Heart left ventricle (tissue), 16 donors: ENCODE measurements around the gene CYBRD1. TPM values are rescaled to one million over a fixed set of nuclear protein-coding genes. Genes with fewer than 3 reads are reported as not detected.
"Not testable (repeated sequence)": the region's sequence is repeated elsewhere in the genome, so short reads cannot be mapped to it uniquely, and the experiment has no call there.

ENCODE experiments used
- ATAC-seq, 4 donors: fragments of 200-7000 bp; cut with Tn5 transposase; one replicate each; pipeline ENCODE4 v1.9.1; 2020 to 2022; ENCODE audit warnings: moderate library complexity in 4 of 4, mild to moderate bottlenecking in 3 of 4, moderate number of reproducible peaks in 1 of 4
- DNase-seq, 5 donors: peaks; one replicate each; pipeline ENCODE4 v3.0.0-alpha.2; 2020
- H3K27ac ChIP-seq, 12 donors: fragments of 200-600 bp; sonication (generic) in 4 of 12; one replicate each; pipeline versions ENCODE4 v1.5.0 to v1.8.0; 2016 to 2022; ENCODE audit warnings: mild to moderate bottlenecking in 2 of 12
- H3K27me3 ChIP-seq, 9 donors: fragments of 200-600 bp; sonication (generic) in 2 of 9; one replicate each; pipeline versions ENCODE4 v1.5.1 to v1.8.0; 2016 to 2022; ENCODE audit warnings: mild to moderate bottlenecking in 3 of 9
- H3K36me3 ChIP-seq, 9 donors: fragments of 200-600 bp; sonication (generic) in 2 of 9; one replicate each; pipeline versions ENCODE4 v1.5.0 to v1.8.0; 2018 to 2022; ENCODE audit warnings: mild to moderate bottlenecking in 2 of 9
- H3K4me1 ChIP-seq, 12 donors: fragments of 200-600 bp; sonication (generic) in 4 of 12; one replicate each; pipeline versions ENCODE4 v1.5.0 to v1.8.0; 2016 to 2022; ENCODE audit warnings: mild to moderate bottlenecking in 3 of 12
- H3K4me3 ChIP-seq, 12 donors: fragments of 200-600 bp; sonication (generic) in 4 of 12; one replicate each; pipeline versions ENCODE4 v1.5.0 to v1.8.0; 2017 to 2022; ENCODE audit warnings: mild to moderate bottlenecking in 9 of 12, moderate library complexity in 4 of 12
- H3K9me3 ChIP-seq, 12 donors: fragments of 200-600 bp; sonication (generic) in 4 of 12; one replicate each; pipeline versions ENCODE4 v1.5.0 to v1.8.0; 2016 to 2022; ENCODE audit warnings: mild to moderate bottlenecking in 1 of 12
- POLR2A ChIP-seq, 2 donors: fragments of 450-650 bp; IDR thresholded peaks; one replicate each; pipeline ENCODE4 v1.6.1; 2017; ENCODE audit warnings: antibody characterized with exemption in 2 of 2, mild to moderate bottlenecking in 2 of 2, moderate library complexity in 2 of 2
- WGBS, 4 donors: extraction: QIAGEN DNeasy Blood & Tissue Kit in 2 of 4; methylation state at CpG; one replicate each; pipeline versions ENCODE4 v1.1.5 to v1.1.7; 2013 to 2018; 5-methylcytosine and 5-hydroxymethylcytosine counted together
- intact Hi-C, 10 donors: fragments of 100-400 bp; cut with DNase I; formaldehyde crosslinking; loops; one replicate each; pipeline versions ENCODE4 v1.11.1 to v1.14.2; 2022
- polyA plus RNA-seq, 2 donors: library from polyadenylated mRNA; stranded (reverse); fragments of 200-250 nt; gene quantifications; one replicate each; pipeline ENCODE4 v1.2.3, GENCODE V29; 2013
- total RNA-seq, 9 donors: library from RNA; depleted of rRNA in 2 of 9; stranded (reverse); fragments of >200 nt in 2 of 9; fragmentation: NEBNext Ultra II Directional in 3 of 9; extraction: Animal tissue kit (Norgen Biotek cat#: 25700) in 3 of 9; gene quantifications; one replicate each; pipeline versions ENCODE4 v1.1.0 to v1.2.4, GENCODE V29; 2016 to 2023
- TF ChIP-seq, protein P1 (sequence below), 12 donors: fragments of 200-600 bp; sonication (generic) in 4 of 12; IDR thresholded peaks; one replicate each; pipeline versions ENCODE4 v1.5.0 to v1.8.0; 2018 to 2022; ENCODE audit warnings: antibody characterized with exemption in 12 of 12, mild to moderate bottlenecking in 5 of 12
- donor health status: ischemic (EF 13 %, LVEDD 7.1; RV severe dilation, severe dysfunction).
- donor health status: healthy with polysubstance abuse.
- donor health status: DM: no; HTN: yes; CAD: no.
- donor health status: DM: no; HTN: no; CAD: no.
- donor health status: ischemic (EF 25% LVEDD 6.9; RV normal size, moderate dysfunction).
- donor health status: ischemic (EF 25% LVEDD 5.7; RV mildly dilated, moderate dysfunction).
- donor health status: healthy.
- donor health status: DM: yes; HTN: yes; CAD: no.
- donor health status: ischemic (EF 35%, LVEDD 5.7; RV mildly dilated, moderate dysfunction).
- donor health status: nonischemic (EF 11% LVEDD 7.7; RV severe dilation, severe dysfunction).
- donor health status: DM: yes; HTN: yes; CAD: no.
- donor health status: PGD.
- donor health status: ischemic (EF 29% LVEDD 5.4; RV normal size, mild dysfunction).
- donor health status: nonischemic (EF 23%, LVEDD 6.1; RV moderate dilation, normal function).

The CYBRD1 gene
- total and polyA plus RNA-seq, 11 donors: 19.3 to 138 (median 47.9) TPM

DNA sequence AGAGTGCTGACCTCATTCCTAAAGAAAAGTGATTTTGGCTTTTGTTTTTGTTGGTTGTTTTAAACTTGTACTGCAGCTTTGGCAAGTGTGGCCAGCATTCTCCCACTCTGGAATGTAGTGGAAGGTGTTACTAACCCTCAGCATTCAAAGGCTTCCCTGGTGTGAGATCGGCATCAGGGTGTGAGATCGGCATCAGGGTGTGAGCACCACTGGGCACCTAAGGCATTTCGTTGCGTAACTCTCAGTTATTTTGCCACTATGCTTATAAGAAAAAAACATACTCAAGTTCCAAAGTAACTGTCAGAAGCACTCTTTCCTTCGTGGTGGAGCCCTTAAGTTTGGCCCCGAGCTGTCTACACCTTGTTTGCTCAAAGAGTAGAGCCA, 1.7 kb downstream of the CYBRD1 start:
- Histone ChIP-seq H3K27ac (peak overlapping the region; percentile 81 to 95 (median 92)), H3K9me3 (no peaks in the 10 kb centered on the region), H3K36me3 (no peaks in the 10 kb centered on the region), H3K4me1 (peaks cover 0 to 47% (median 20%) of the 10 kb centered on the region in 12 donors), H3K27me3 (no peaks in the 10 kb centered on the region), H3K4me3 (peak overlapping the region; percentile 78 to 97 (median 86))
- intact Hi-C loops: loop anchor here in 6 of 10 donors (5.0 to 10.0 kb wide), 3 partner anchors 89 to 163 kb away; partner anchors contain the start of genes DCAF17 (in 6 of the 6), METTL8 (in 6 of the 6) and DYNC1I2 (in 1 of the 6)
- DNase-seq (no peak), ATAC-seq (no peak)
- WGBS, 4 donors: 26 to 44% (median 30%) methylated on average over 4 to 6 of the region's 6 CpGs
- no peak for TF ChIP-seq POLR2A (IDR thresholded peaks at IDR 0.05)
- TF ChIP-seq, protein P1, sequence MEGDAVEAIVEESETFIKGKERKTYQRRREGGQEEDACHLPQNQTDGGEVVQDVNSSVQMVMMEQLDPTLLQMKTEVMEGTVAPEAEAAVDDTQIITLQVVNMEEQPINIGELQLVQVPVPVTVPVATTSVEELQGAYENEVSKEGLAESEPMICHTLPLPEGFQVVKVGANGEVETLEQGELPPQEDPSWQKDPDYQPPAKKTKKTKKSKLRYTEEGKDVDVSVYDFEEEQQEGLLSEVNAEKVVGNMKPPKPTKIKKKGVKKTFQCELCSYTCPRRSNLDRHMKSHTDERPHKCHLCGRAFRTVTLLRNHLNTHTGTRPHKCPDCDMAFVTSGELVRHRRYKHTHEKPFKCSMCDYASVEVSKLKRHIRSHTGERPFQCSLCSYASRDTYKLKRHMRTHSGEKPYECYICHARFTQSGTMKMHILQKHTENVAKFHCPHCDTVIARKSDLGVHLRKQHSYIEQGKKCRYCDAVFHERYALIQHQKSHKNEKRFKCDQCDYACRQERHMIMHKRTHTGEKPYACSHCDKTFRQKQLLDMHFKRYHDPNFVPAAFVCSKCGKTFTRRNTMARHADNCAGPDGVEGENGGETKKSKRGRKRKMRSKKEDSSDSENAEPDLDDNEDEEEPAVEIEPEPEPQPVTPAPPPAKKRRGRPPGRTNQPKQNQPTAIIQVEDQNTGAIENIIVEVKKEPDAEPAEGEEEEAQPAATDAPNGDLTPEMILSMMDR (IDR thresholded peaks at IDR 0.05): no peak

DNA sequence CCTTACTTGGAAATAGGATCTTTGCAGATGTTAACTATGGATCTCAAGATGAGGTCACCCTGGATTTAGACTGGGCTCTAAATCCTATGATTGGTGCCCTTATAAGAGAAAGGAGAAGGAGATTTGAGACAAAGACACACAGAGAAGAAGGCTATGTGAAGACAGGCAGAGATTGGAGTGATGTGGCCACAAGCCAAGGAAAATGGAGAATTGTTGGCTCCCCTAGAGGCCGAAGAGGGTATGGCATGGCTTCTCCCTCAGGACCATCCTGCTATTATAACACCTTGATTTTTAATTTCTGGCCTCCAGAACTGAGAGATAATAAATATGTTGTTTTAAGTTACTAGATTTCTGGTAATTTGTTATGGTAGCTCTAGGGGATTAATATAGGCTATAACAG, 7.6 kb downstream of the CYBRD1 start:
- peaks cover 0 to 4% (median 0%) of the 10 kb centered on the region in 12 donors for H3K9me3 ChIP-seq
- TF ChIP-seq, protein P1 (IDR thresholded peaks at IDR 0.05): peak in 10 of 12 donors; percentile 12 to 58 (median 38)
- no peak for TF ChIP-seq POLR2A (IDR thresholded peaks at IDR 0.05)
- no peak overlapping the region for H3K27ac ChIP-seq
- WGBS, 4 donors: 92 to 100% (median 95%) methylated on average over 1 of the region's 1 CpG
- no peak for ATAC-seq
- H3K27me3 ChIP-seq: no peaks in the 10 kb centered on the region
- H3K4me1 ChIP-seq: peaks cover 0 to 41% (median 16%) of the 10 kb centered on the region in 12 donors
- H3K36me3 ChIP-seq: peaks cover 0 to 8% (median 0%) of the 10 kb centered on the region in 9 donors
- DNase-seq: no peak
- H3K4me3 ChIP-seq: no peak overlapping the region
- intact Hi-C loops: loop anchor here in 3 of 10 donors (10.0 kb wide), 1 partner anchor 95 kb away; the partner anchor contains the start of genes DCAF17 (in 3 of the 3) and METTL8 (in 3 of the 3)

DNA sequence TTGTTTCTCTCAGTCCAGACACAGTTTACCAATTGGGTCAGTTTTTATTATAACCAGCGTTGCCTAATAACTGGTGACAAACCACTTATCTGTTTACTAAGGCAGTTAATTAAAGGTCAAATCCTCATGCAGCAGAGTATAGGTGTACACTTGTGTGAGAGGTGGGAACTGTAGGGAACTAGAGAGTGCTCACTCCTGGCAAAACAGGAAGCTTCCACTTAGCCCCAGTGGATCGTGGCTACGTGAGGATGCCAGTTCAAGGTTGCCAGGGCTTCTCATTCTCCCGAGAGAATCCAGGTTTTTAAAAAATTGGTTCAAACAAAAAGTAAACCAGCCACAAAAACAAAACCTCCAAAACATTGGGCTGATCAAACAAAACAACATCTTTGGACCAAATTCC, 8.1 kb downstream of the CYBRD1 start:
- no peak for ATAC-seq
- TF ChIP-seq POLR2A (IDR thresholded peaks at IDR 0.05): no peak
- TF ChIP-seq, protein P1 (IDR thresholded peaks at IDR 0.05): no peak
- DNase-seq: no peak
- H3K36me3 ChIP-seq: peaks cover 0 to 8% (median 0%) of the 10 kb centered on the region in 9 donors
- H3K4me1 ChIP-seq: peaks cover 0 to 36% (median 11%) of the 10 kb centered on the region in 12 donors
- peaks cover 0 to 4% (median 0%) of the 10 kb centered on the region in 12 donors for H3K9me3 ChIP-seq
- H3K27ac ChIP-seq: peak overlapping the region in 2 of 12 donors; percentile 25 to 36
- H3K27me3 ChIP-seq: no peaks in the 10 kb centered on the region
- WGBS, 4 donors: 79 to 87% (median 82%) methylated on average over 4 of the region's 4 CpGs
- intact Hi-C loops: no loop called here
- H3K4me3 ChIP-seq: no peak overlapping the region

DNA sequence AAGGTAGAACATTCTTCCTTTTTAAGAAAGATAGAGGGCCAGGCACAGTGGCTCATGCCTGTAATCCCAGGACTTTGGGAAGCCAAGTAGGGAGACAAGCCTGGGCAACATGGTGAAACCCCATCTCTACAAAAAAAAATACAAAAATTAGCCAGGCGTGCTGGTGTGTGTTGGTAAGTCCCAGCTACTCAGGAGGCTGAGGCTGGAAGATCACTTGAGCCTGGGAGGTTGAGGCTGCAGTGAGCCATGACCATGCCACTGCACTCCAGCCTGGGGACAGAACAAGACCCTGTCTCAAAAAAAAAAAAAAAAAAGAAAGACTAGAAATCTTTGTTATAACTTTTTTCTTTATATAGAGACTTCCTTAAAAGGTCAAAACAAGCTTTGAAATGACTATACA, 8.6 kb downstream of the CYBRD1 start:
- H3K9me3 ChIP-seq, H3K36me3 ChIP-seq, DNase-seq, ATAC-seq, H3K27me3 ChIP-seq, intact Hi-C loops: not testable (repeated sequence)
- Histone ChIP-seq H3K4me3 (peak overlapping the region in 1 of 12 donors; percentile 8), H3K27ac (peak overlapping the region in 5 of 12 donors; percentile 22 to 36 (median 26)), H3K4me1 (peaks cover 0 to 34% (median 11%) of the 10 kb centered on the region in 12 donors)
- 61 to 100% (median 85%) methylated on average over 1 of the region's 1 CpG for WGBS, 4 donors
